Stimulated activated CD8-positive, alpha-beta memory T cell treated with anti-CD3 and anti-CD28 coated beads, Interleukin-4, amount 100 ng/mL, for 24 hours (primary cell): ENCODE data around the gene NFYC.

Experiments
- DNase-seq: peaks from one replicate; pipeline ENCODE4 v3.0.0-alpha.2; 2020; ENCODE audit warnings: low read depth

The NFYC gene

GRCh38 chr1:40739455-40740008, 48.0 kb downstream of the NFYC start:
- no peak for DNase-seq

DNA sequence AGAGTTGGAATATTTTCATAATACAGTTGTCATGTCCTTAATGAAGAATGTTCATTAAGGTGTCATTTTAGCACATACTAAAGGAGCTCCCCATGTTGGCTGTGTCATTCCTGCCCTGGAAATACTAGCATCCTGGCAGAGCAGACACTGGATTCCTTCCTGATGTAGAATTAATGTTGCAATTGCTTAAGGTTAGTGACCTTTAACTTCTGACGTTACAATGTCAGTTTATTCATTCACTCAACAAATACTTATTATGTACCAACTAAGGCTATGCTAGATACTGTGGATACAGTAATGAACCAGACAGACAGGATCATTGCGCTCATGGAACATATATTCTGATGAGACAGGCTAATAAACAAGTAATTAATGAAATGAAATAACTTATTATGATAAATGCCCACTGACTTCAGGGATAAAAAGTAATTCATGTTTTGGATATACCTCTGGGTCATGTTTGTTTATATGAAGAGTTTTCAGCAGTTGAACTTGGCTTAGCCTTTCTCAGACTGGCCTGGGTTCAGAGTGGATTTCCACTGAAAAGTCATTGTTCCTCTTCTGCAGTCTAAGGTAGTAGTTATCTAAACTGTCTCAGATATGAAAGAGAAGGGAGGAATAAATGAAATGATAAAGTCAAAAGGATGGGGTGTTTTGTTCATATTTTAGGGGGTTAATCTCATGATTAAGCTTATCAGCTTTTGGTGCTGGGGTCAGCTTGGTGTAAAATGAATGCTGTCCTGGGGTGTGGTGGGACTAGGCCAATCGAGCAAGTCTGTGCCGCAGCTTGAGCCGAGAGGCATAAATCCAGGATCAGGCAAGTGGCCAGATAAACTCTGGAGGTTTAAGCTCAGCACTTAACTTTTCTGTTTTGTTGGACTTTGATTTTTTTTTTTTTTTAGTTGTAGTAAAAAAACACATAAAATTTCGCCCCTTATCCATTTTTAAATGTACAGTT, 48.8 kb downstream of the NFYC start:
- DNase-seq: no peak

DNA sequence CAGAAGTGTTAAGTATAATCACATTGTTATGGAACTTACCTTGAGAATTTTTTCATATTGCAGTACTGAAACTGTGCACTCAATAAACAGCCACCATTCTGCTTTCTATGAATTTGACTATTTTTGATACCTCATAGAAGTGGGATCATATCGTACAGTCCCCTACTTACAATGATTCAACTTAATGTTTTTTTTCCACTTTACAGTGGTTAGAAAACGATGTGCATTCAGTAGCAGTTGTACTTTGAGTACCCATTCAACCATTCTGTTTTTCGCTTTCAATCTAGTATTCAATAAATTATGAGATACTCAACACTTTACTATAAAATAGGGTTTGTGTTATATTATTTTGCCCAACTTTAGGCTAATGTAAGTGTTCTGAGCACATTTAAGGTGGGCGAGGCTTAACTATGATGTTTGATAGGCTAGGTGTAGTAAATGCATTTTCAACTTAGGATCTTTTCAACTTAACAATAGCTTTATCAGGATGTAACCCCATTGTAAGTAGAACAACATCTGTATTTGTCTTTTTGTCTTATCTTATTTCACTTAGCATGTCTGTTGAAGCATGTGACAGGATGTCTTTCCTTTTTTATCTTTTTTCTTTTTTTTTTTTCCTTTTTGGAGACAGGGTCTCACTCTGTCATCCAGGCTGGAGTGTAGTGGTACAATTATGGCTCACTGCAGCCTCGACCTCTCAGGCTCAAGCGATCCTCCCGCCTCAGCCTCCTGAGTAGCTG, 49.7 kb downstream of the NFYC start:
- DNase-seq: no peak

DNA sequence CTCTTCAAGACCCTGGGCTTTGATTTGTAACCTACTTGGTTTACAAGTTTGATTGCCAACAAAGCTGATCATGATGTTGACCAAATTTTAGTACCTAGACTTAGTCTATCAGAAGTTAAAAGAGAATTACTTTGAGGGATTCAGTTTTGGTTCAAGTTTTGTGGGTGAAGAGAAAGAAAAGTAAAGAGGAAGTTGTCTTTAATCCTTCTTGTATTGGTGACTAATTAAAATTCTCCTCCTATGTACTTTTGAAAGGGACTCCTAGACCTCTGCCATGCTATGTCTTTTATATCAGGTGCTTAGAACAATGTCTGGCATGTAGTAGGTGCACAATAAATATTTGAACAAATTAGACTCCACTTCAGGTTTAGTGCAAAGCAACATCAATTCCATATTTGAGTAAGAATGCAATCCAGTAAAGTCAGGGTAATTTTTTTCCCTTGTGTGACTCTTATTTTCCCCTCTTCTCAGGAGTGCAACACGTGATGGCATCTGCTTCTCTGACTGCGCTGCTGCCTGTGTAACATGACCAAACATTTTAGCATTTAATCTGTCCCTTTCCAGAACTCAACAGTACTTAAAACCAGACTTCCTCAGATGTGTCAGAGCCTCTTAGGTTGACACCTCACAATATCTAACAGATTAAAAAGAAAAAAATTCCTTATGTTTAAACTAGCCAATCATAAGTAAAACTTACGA, 51.0 kb downstream of the NFYC start:
- DNase-seq: no peak

GRCh38 chr1:40743452-40743851, 51.9 kb downstream of the NFYC start:
- no peak for DNase-seq

- DNase-seq: no peak
Observed at GRCh38 chr1:40743860-40744259, 52.4 kb downstream of the NFYC start.

DNA sequence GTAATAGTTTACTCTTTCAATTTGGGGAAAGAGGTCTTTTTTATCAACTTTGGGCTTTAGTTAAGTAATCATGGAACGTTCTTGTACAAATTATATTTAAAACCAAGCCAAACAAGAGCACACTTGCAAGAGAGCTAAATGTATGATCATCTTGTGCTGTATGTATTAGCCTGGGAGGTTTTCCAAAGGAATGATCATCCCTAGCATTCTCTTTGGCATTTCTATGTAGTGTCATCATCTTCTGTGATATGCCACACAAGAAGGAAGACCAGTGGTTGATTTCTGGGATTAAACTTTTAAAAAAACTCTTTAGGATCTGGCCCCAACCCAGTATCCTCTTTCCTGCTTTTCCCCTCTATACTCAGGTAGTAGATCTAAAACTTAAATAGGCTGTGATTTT, 53.7 kb downstream of the NFYC start:
- DNase-seq: no peak

DNA sequence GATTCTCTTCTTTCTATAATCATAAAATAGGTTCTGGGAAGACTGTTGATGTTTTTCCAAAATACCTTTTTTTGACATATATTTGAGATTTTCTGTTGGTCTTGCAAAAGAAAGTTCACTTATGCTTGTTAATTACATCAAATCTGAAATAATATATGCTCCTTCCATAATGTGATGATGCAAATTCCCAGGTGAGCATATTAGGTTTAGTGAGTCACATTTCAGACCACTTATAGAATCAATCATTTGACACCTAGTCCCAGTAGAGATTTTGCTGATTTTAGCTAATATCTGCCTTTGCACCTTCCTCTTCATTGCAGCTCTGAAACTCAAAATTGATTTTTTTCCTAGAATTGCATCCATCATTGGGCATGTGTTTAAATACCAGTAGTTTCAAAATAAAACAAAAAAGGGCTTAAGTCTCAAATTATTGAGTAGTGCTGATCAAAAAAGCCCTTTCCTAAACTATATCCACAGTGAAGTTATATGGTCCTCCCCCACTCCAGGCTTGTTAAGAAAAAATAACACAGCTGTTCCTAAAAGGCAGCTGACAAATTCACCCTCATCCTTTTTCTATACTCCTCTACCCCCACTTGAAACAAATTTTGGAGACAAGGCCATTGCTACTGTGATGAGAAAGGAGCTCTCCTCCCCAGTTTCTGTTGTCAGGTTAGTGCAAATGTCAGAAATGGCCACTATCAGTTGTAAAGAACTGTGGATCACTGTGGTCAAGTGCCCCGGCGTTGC, 55.0 kb downstream of the NFYC start:
- no peak for DNase-seq

DNA sequence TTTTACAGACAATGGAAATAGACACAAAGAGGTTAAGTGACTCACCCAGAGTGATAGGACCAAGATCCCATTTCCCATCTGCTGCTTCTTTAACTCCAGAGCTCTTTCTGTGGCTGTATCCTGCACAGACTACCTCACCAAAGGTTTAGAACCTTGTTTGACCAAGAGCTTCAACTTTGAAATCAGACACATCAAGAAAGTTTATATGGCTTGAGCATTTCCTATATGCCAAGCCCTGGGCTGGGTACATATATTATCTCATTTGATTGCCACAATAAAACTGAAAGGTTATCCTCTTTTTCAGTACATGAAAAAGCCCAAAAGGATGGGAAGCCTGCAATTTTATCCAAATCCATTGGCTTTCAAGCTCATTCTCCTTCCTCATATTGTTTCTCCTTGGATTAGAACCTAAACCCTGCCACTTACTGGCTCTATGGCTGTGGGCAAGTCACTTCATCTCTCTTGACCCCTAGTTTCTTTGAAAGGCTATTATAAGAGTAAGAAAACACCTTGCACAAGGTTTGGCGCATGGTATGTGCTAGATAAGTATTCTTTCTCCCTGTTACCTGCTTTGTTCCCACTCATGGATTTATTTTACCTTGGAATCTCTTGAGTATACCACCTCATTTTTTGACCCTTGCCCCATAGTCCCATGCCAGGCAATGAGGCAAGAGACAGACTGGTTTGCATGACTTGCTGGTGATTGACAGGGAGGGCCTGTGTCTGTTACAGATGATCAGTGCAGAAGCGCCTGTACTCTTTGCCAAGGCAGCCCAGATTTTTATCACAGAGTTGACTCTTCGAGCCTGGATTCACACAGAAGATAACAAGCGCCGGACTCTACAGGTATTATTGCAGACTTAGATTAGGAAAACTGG, 57.6 kb downstream of the NFYC start:
- no peak for DNase-seq

- no peak for DNase-seq
Observed at GRCh38 chr1:40749817-40750216, 58.3 kb downstream of the NFYC start.

GRCh38 chr1:40750451-40750908, 59.0 kb downstream of the NFYC start:
- DNase-seq: no peak

- DNase-seq: no peak
Observed at GRCh38 chr1:40751802-40752201, 60.3 kb downstream of the NFYC start.

DNA sequence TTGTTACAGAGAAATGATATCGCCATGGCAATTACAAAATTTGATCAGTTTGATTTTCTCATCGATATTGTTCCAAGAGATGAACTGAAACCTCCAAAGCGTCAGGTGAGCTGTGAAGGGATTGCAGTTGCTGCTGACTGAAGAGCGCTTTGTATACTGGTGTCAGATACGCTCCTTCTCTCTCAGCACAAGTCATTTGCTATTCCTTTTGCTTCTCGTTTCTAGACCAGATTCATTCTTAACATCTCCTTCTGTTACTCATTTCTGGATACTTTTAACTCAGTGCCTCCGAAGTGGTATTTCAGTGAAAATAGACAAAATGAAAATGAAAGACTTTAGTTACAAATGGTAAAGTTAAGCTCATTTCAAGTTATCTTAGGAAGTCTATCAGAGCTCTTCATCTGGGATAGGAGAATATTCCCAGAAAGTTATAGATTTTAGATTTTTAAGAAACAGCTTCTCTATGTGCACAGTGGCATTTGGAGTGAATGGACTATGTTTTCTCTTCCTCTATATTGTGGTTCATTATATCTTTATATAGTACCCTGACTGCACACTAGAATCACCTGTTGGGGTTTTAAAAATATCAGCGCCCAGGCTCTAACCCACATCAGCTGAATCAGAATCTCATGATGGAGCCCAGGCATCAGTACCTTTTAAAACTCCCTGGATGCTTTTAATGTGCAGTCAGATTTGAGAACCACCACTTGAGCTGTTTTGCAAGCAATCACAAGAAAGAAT, 61.8 kb downstream of the NFYC start:
- DNase-seq: no peak

DNA sequence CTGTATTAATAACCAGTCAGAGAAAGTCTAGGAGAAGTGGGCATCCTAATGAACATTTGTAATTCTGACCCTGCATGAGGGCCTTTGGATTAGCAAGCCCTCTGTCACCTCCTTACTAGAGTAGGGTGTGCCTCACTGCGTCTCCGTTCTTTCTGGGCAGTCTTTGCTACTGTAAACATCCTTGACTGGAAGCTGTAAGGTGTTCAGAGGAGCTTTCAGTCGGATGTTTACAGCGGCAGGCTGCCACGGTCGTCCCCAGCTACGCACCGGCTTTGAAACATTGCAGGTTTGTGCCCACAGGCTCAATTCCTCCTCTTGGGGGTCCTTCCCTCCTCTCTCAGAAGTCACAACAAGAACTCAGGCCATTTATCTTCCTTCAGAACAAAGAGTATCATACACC, 62.7 kb downstream of the NFYC start:
- DNase-seq: no peak

DNA sequence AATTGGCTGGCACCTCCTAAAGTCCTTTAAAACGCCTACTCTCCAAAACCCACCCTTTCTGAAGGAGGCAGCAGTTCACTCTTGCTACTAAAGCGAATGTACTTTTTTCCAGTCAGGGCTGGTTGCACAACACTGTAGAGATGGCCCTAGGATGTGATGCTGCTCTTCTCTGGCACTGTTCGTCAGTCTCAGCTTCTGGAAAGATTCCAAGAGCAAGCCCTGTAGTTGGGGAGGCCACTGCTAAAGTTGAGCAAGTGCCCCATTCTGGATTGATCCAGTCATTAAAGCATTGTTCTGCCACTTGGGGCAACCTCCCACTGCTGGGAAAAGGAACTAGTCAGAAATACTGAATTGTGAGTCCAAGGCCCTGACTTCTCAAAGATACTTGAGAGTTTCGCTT, 63.6 kb downstream of the NFYC start:
- DNase-seq: no peak

GRCh38 chr1:40756523-40756922, 65.0 kb downstream of the NFYC start:
- no peak for DNase-seq

DNA sequence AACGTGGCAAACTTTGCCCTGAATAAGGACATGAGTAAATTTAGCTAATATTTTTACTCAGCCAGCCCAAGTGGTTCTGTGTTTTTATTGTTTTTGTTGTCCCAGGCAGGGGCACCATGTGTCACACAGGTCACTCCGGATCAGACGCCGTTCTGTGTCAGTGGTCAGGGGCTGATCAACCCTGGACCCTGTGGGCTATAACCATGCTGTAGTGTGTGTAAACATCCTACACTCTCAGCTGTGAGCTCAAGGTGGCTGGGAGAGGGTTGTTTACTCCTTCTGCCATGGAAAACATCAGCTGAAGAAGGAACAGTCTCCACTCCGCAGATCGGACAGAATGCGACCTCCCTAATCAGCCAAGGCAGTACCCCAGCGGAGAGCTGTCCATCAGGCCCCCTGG, 65.6 kb downstream of the NFYC start:
- DNase-seq: no peak

GRCh38 chr1:40758004-40758403, 66.5 kb downstream of the NFYC start:
- no peak for DNase-seq

DNA sequence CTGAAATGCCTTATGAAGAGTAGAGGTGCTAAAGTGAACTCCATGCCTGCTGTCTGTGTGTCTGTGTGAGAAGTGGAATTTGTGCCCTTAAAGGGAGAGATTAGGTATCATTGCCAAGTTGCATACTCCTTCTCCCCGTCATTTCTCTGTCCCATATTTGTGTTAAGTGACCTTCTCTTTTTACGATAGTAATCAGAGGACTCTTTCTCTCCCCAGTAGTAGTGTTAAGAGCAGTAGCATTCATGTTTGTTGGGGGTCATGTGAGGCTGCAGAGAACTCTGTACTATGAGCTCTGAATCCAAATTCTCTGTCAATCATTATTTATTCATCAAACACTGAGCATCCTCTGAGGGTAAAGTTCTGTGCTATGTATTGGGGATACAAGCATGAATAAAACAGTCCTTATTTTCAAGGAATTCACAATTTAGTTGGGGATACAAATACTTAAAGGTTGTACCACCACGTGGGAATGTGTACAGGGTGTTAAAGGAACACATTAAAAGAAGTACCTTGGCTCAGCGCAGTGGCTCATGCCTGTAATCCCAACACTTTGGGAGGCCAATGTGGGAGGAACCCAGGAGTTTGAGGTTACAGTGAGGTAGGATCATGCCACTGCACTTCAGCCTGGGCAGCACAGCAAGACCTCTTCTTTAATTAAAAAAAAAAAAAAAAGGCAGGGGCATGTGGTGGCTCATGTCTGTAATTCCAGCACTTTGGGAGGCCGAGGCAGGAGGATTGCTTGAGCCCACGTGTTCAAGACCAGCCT, 67.3 kb downstream of the NFYC start:
- no peak for DNase-seq
